ENCODE measurements around the gene NACA.

The NACA gene

GRCh38 chr12:56725723-56726102 lies 614 bp upstream of the NACA start:
- ChIA-PET POLR2A (interaction anchor here (0.5 to 5.1 kb wide), 25 partner anchors 9 to 752 kb away, joined by 3 to 63 read pairs (median 5); partner anchors contain the start of genes ATP5F1B, LRP1, PRIM1 and PTGES3), CTCF (interaction anchor here (0.6 to 1.7 kb wide), 6 partner anchors 44 to 386 kb away, joined by 3 to 9 read pairs (median 4); partner anchors contain the start of gene STAT6)
- H3K4me1 ChIP-seq (ENCODE audit: control insufficient read depth, insufficient read depth, low read length) = peaks cover 6% of the 10 kb centered on the region; the same call in 1 of the 2 replicates
- peak overlapping the region; percentile 73 for H3K4me3 ChIP-seq (ENCODE audit: low read depth, low read length)
- no peaks in the 10 kb centered on the region for H3K9me3 ChIP-seq (ENCODE audit: control insufficient read depth, insufficient read depth, low read depth, low read length)
- peaks cover 23 to 67% of the 10 kb centered on the region in 2 experiments for H3K36me3 ChIP-seq (ENCODE audit: control insufficient read depth in 2 of 2, insufficient read depth in 1 of 2, low read length in 2 of 2)
- H3K27ac ChIP-seq (ENCODE audit: extremely low read depth, low read depth, low read length) = peak overlapping the region; percentile 99
- TF ChIP-seq ZNF211 (tag by site-specific recombination; IDR thresholded peaks at IDR 0.05; ENCODE audit: low read depth) = no peak
- TF ChIP-seq ZNF626 (tag by site-specific recombination; IDR thresholded peaks at IDR 0.05) = no peak
- no peak for TF ChIP-seq ZNF701 (tag by site-specific recombination; IDR thresholded peaks at IDR 0.05)
- no peak for TF ChIP-seq ZNF544 (tag by site-specific recombination; IDR thresholded peaks at IDR 0.05)
- no peak for TF ChIP-seq ZNF610 (tag by site-specific recombination; IDR thresholded peaks at IDR 0.05; ENCODE audit: borderline replicate concordance)
- no peak for TF ChIP-seq ZNF10 (tag by site-specific recombination; IDR thresholded peaks at IDR 0.05)
- no peak for TF ChIP-seq ZNF184 (tag by site-specific recombination; IDR thresholded peaks at IDR 0.05)
- no peak for TF ChIP-seq TCF7L2 (IDR thresholded peaks at IDR 0.05; ENCODE audit: borderline replicate concordance, low read depth, low read length)
- TF ChIP-seq ZNF362 (tag by site-specific recombination; IDR thresholded peaks at IDR 0.05) = peak; percentile 19; the same call in 1 of the 2 replicates
- TF ChIP-seq ZXDB (tag by site-specific recombination; IDR thresholded peaks at IDR 0.05) = no peak
- no peak for TF ChIP-seq ZNF302 (tag by site-specific recombination; IDR thresholded peaks at IDR 0.05; ENCODE audit: low read depth)
- TF ChIP-seq ZBTB17 (tag by site-specific recombination; IDR thresholded peaks at IDR 0.05) = no peak
- TF ChIP-seq KLF10 (tag by site-specific recombination; IDR thresholded peaks at IDR 0.05) = no peak
- TF ChIP-seq MYNN (tag by site-specific recombination; IDR thresholded peaks at IDR 0.05; ENCODE audit: borderline replicate concordance) = no peak
- no peak for TF ChIP-seq ZNF677 (tag by site-specific recombination; IDR thresholded peaks at IDR 0.05)
- TF ChIP-seq PATZ1 (tag by site-specific recombination; IDR thresholded peaks at IDR 0.05) = peak; percentile 97
- no peak for TF ChIP-seq ZNF513 (tag by site-specific recombination; IDR thresholded peaks at IDR 0.05)
- no peak for TF ChIP-seq REST (tag by site-specific recombination; IDR thresholded peaks at IDR 0.05)
- no peak for TF ChIP-seq ZNF214 (tag by site-specific recombination; IDR thresholded peaks at IDR 0.05; ENCODE audit: borderline replicate concordance)
- no peak for TF ChIP-seq ZNF391 (tag by site-specific recombination; IDR thresholded peaks at IDR 0.05; ENCODE audit: borderline replicate concordance, low read depth)
- no peak for TF ChIP-seq ZFP37 (tag by site-specific recombination; IDR thresholded peaks at IDR 0.05)
- TF ChIP-seq ZBTB44 (tag by site-specific recombination; IDR thresholded peaks at IDR 0.05) = peak; percentile 70
- TF ChIP-seq HIC1 (tag by site-specific recombination; IDR thresholded peaks at IDR 0.05) = no peak
- no peak for TF ChIP-seq ZNF146 (tag by site-specific recombination; IDR thresholded peaks at IDR 0.05)
- no peak for TF ChIP-seq ZNF704 (tag by site-specific recombination; IDR thresholded peaks at IDR 0.05)

Data from HEK293 (cell line).